Keratinocyte (primary cell): ENCODE measurements around the gene SLC26A3. TPM values are rescaled to one million over a fixed set of nuclear protein-coding genes. Genes with fewer than 3 reads are reported as not detected.

Experiments
- DNase-seq: peaks from one replicate; pipeline ENCODE4 v3.0.0-alpha.2; 2011; ENCODE audit warnings: low read depth, missing footprints, low spot score
- FAIRE-seq: peaks from 2 replicates; lab custom pipeline; 2011; peaks lifted over from hg19 to GRCh38; lab: Jason Lieb, UNC
- H2AFZ ChIP-seq: 2 replicates; pipeline ENCODE4 v1.6.0; 2012; ENCODE audit warnings: low read length, control low read depth, inconsistent platforms; ENCODE audit not compliant: control insufficient read depth
- H3K27ac ChIP-seq: 2 replicates; pipeline ENCODE4 v1.5.1; 2011; ENCODE audit warnings: low read length; ENCODE audit not compliant: control insufficient read depth, insufficient read depth
- H3K27me3 ChIP-seq: 3 replicates; pipeline ENCODE4 v1.6.0; 2011; ENCODE audit warnings: low read length; ENCODE audit not compliant: control insufficient read depth, insufficient read depth; ENCODE audit errors: extremely low read depth
- H3K36me3 ChIP-seq, 2 experiments: 2 replicates in 1 of 2; 3 replicates in 1 of 2; pipeline ENCODE4 v1.5.1; 2011; ENCODE audit warnings: low read length in 2 of 2, mild to moderate bottlenecking in 1 of 2; ENCODE audit not compliant: control insufficient read depth in 2 of 2, insufficient read depth in 2 of 2; ENCODE audit errors: extremely low read depth in 1 of 2
- H3K4me1 ChIP-seq: 3 replicates; pipeline ENCODE4 v1.5.1; 2011; ENCODE audit warnings: low read length; ENCODE audit not compliant: control insufficient read depth, insufficient read depth; ENCODE audit errors: extremely low read depth
- H3K4me2 ChIP-seq: 3 replicates; pipeline ENCODE4 v1.6.0; 2011; ENCODE audit warnings: low read depth, low read length; ENCODE audit not compliant: control insufficient read depth, insufficient read depth; ENCODE audit errors: extremely low read depth
- H3K4me3 ChIP-seq, 3 experiments: fragments of 200-600 bp in 1 of 3; sonication (generic) in 1 of 3; 2 replicates in 2 of 3; 3 replicates in 1 of 3; pipeline ENCODE4 v1.5.1; 2011 to 2016; ENCODE audit warnings: low read length in 3 of 3, mild to moderate bottlenecking in 3 of 3, control low read depth in 2 of 3, inconsistent platforms in 1 of 3, low read depth in 1 of 3, mixed read lengths in 1 of 3, mixed run types in 1 of 3, moderate library complexity in 1 of 3; ENCODE audit not compliant: control insufficient read depth in 2 of 3, insufficient read depth in 2 of 3; ENCODE audit errors: extremely low read depth in 1 of 3
- H3K79me2 ChIP-seq: 2 replicates; pipeline ENCODE4 v1.6.0; 2012; ENCODE audit warnings: low read length; ENCODE audit not compliant: control insufficient read depth, insufficient read depth
- H3K9ac ChIP-seq: 3 replicates; pipeline ENCODE4 v1.6.0; 2011; ENCODE audit warnings: low read length; ENCODE audit not compliant: control insufficient read depth, insufficient read depth; ENCODE audit errors: extremely low read depth
- H3K9me1 ChIP-seq: 3 replicates; pipeline ENCODE4 v1.6.0; 2011; ENCODE audit warnings: low read length; ENCODE audit not compliant: control insufficient read depth, insufficient read depth; ENCODE audit errors: extremely low read depth
- H3K9me3 ChIP-seq: 2 replicates; pipeline ENCODE4 v1.5.1; 2012; ENCODE audit warnings: low read depth, low read length; ENCODE audit not compliant: control insufficient read depth
- H4K20me1 ChIP-seq: 3 replicates; pipeline ENCODE4 v1.6.0; 2011; ENCODE audit warnings: low read length; ENCODE audit not compliant: control insufficient read depth, insufficient read depth; ENCODE audit errors: extremely low read depth
- EZH2 ChIP-seq: IDR thresholded peaks from one replicate; pipeline ENCODE4 v1.6.1; 2012; ENCODE audit warnings: inconsistent platforms, mild to moderate bottlenecking, low read length, moderate library complexity
- dilution Hi-C: fragments of 300-500 bp; cut with MboI; formaldehyde crosslinking; loops from one replicate; pipeline ENCODE4 v1.7.0; 2020; ENCODE audit warnings: low sequenced_read_pairs; ENCODE audit not compliant: extremely low pct_ligation_motif_present
- polyA plus RNA-seq, 5 experiments: library from polyadenylated mRNA; depleted of rRNA in 3 of 5; stranded (reverse) in 3 of 5; stranded (forward) in 1 of 5; unstranded in 1 of 5; fragments of >200 nt; gene quantifications; 1 replicate in 1 of 5; 2 replicates in 3 of 5; 3 replicates in 1 of 5; pipeline versions ENCODE4 v1.2.1 to v1.2.3, GENCODE V29; 2011 to 2012; ENCODE audit warnings: missing spikeins in 2 of 5, low read depth in 1 of 5, low replicate concordance in 1 of 5
- TF ChIP-seq, protein P1 (sequence below), 3 experiments: IDR thresholded peaks in 1 of 3; conservative IDR thresholded peaks in 1 of 3; optimal IDR thresholded peaks in 1 of 3; 2 replicates in 2 of 3; 3 replicates in 1 of 3; pipeline versions ENCODE3 to v1.5.1; 2011; ENCODE audit warnings: low read length in 3 of 3, mild to moderate bottlenecking in 3 of 3, moderate library complexity in 2 of 3, control low read depth in 1 of 3, inconsistent platforms in 1 of 3; ENCODE audit not compliant: insufficient read depth in 2 of 3; ENCODE audit errors: extremely low read depth in 1 of 3

The SLC26A3 gene
- polyA plus RNA-seq, 1 donor (not counting 4 experiments of a cell fraction or from before 2014, with no cell fraction given): not detected

- no peak for FAIRE-seq
- no peaks in the 10 kb centered on the region for H3K9me1 ChIP-seq
- peaks cover 2% of the 10 kb centered on the region for H3K27me3 ChIP-seq
- no peak overlapping the region for H3K9ac ChIP-seq
- H4K20me1 ChIP-seq: no peaks in the 10 kb centered on the region
- TF ChIP-seq, protein P1, sequence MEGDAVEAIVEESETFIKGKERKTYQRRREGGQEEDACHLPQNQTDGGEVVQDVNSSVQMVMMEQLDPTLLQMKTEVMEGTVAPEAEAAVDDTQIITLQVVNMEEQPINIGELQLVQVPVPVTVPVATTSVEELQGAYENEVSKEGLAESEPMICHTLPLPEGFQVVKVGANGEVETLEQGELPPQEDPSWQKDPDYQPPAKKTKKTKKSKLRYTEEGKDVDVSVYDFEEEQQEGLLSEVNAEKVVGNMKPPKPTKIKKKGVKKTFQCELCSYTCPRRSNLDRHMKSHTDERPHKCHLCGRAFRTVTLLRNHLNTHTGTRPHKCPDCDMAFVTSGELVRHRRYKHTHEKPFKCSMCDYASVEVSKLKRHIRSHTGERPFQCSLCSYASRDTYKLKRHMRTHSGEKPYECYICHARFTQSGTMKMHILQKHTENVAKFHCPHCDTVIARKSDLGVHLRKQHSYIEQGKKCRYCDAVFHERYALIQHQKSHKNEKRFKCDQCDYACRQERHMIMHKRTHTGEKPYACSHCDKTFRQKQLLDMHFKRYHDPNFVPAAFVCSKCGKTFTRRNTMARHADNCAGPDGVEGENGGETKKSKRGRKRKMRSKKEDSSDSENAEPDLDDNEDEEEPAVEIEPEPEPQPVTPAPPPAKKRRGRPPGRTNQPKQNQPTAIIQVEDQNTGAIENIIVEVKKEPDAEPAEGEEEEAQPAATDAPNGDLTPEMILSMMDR (optimal IDR thresholded peaks at IDR 0.05 in 1 of 3, IDR thresholded peaks at IDR 0.05 in 1 of 3, conservative IDR thresholded peaks at IDR 0.05 in 1 of 3; ENCODE audit: extremely low read depth in 1 of 3, insufficient read depth in 2 of 3, low read length in 3 of 3): no peak
- no peak for TF ChIP-seq EZH2
- no peak overlapping the region for H3K4me2 ChIP-seq
- no peak overlapping the region for H3K4me3 ChIP-seq
- H3K9me3 ChIP-seq: no peaks in the 10 kb centered on the region
- no peak overlapping the region for H3K27ac ChIP-seq
- H3K36me3 ChIP-seq: no peaks in the 10 kb centered on the region
- no peaks in the 10 kb centered on the region for H3K79me2 ChIP-seq
- no peak overlapping the region for H2AFZ ChIP-seq
- DNase-seq: no peak
- no peaks in the 10 kb centered on the region for H3K4me1 ChIP-seq
- dilution Hi-C loops: no loop called here
Observed at GRCh38 chr7:107843184-107843583, 40.2 kb upstream of the SLC26A3 start.

DNA sequence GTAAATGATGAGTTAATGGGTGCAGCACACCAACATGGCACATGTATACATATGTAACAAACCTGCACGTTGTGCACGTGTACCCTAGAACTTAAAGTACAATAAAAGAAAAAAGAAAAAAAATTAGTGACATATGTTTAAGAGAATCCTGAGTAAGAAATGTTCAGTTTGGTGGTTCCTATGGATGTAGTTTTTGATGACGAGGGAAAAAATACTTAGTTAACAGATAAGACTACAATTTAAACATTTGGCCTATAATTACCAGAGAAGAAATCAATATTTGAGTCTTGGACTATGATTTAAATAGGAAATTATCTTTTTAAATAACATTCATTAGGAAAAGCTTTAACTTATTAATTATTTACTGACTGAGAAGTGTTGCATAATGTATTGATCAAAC is 39.2 kb upstream of the SLC26A3 start:
- Histone ChIP-seq H3K9ac (no peak overlapping the region), H3K4me2 (no peak overlapping the region), H3K27ac (no peak overlapping the region), H4K20me1 (no peaks in the 10 kb centered on the region), H3K79me2 (no peaks in the 10 kb centered on the region), H3K4me1 (no peaks in the 10 kb centered on the region), H3K4me3 (no peak overlapping the region), H2AFZ (no peak overlapping the region), H3K27me3 (peaks cover 3% of the 10 kb centered on the region), H3K36me3 (no peaks in the 10 kb centered on the region), H3K9me1 (no peaks in the 10 kb centered on the region), H3K9me3 (no peaks in the 10 kb centered on the region)
- no peak for DNase-seq
- no peak for FAIRE-seq
- TF ChIP-seq, protein P1 (optimal IDR thresholded peaks at IDR 0.05 in 1 of 3, IDR thresholded peaks at IDR 0.05 in 1 of 3, conservative IDR thresholded peaks at IDR 0.05 in 1 of 3; ENCODE audit: extremely low read depth in 1 of 3, insufficient read depth in 2 of 3, low read length in 3 of 3): no peak
- TF ChIP-seq EZH2: no peak
- dilution Hi-C loops: no loop called here
